Fibroblast of skin of right quadriceps (primary cell): ENCODE data around the gene MIB2.

ENCODE experiments used
- DNase-seq: peaks from one replicate; pipeline ENCODE4 v3.0.0-alpha.2; 2013

MIB2 gene

DNA sequence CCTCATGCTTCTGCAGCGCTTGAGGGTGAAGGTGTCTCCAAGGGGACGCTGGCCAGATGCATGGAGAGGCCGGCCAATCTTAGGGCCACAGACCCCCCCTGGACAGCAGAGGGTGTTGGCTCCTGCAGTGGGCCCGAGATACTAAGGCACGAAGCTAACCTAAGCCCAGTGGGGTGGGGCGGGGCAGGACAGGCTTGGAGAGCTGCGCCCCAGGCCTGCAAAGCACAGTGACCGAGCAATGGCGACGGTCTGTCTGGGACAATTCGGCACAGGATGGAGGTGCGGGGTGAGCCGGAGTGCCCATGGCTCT is 16.6 kb upstream of the MIB2 start:
- no peak for DNase-seq

DNA sequence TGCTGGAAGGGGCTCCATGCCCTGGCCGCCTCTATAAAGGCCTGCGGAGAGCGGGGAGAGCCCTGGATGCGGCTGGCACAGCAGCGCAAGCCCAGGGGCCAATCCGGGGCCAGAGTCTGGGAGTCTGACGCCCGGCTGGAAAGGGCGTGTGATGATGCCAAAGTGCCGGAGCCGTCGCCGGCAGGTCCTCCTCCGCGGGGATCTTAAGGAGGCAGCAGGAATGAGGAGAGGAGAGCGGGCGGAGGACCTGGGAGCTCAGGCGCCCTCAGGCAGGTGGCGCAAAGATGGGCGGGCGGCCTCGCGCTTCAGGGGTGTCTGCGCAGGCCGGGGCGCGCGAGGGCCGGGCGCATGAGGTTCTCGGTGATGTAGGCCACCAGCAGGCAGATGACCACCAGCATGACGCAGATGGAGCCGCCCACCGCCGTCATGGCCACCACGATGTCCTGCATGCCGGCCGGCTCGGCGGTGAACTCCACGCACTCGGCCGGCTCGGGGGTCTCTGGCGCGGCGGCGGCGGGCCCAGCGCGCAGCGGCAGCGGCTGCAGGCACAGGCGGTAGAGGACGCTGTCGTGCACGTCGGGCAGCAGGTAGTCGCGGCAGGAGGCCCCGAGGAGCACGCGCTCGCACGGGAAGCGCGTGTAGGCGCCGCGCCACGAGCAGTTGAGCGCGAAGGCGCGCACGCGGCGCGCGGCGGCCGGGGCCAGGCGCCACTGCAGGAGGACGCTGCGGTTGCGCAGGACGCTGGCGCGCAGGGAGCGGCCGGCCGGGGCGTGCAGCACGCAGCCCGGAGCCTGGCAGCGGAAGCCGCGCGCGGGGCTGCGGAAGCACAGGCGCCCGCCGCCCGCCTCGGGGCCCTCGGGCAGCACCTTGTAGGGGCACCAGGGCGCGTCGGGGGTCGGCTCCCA is 16.0 kb upstream of the MIB2 start:
- peak; percentile 26 for DNase-seq

DNA sequence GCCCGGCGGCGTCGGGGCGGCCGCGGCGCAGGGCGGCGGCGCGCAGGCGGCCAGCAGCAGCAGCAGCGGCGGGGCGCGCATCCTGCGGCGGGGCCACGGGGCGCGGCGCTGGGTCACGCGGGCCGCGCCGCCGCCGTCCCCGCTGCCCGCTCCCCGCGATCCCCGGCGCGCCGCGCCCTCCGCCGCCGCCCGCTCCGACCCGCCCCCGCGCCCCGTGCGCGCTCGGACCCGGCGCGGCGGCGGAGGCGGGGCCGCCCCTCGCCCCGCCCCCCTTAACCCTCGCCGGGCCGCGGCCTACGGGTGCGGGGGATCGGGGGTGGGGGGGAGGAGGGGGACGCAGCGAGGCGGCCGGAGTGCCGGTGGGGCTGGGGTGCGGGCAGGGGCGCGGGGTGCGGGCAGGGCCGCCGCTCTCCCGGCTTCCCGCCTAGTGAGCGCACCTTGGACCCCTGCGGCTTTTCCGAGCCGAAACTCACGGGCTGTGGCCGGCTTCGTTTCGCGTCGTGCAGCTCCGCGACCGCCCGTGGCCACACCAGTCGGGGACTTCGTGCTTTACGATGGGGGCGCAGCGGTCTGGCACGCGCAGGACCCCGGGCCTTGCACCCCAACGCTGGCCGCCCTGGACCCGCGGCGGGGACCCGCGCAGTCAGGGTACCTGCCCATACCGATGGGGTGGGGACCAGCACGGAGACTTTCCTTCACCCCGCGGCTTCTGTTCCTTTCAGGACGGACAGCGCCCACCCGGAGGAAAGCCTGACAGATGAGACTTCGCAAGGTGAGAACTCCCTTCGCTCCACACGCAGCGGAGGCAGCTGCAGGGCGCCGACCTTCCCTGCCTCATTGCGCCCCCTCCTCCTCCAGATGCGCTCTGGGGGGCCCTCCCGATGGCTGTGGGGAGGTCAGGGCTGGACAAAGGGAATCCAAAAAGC is 15.1 kb upstream of the MIB2 start, which contains the start of gene FNDC10:
Gene FNDC10 (minus strand): TSS at position 201 of the 926 bp plus-strand sequence. CDS start 120 bp downstream, at position 81.
- no peak for DNase-seq

DNA sequence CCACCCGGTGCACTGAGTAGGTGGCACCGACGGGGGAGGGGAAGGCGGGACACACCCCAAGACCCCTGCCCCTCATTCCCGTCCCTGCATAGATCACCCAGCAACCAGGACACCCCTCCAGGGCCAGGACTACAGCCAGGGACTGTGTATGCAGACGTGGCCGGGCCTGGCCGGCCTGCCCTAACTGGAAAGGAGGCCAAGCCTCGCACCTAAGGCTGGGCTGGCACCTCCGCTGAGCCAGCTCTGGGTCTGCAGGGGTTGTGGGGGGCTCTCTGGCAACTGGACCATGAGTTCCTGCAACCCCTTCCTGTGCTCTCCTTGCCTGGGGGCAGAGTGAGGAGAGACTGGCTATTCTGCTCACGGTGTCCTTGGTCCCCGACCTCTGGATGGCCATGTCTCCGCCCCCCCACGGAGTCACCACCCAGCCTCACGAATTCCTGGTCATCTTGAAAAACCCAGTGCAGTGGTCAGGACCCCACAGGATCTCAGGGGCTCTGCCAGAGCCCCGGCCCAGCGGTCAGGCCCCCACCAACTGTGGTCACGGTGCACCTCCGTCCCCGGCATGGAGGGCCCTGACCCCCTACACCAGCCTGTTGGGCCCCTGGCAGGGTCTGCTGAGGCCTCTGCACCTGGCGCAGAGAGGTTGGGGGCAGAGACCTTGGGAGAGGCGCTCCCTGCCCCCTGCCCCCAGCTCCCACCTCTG is 14.3 kb upstream of the MIB2 start:
- no peak for DNase-seq

DNA sequence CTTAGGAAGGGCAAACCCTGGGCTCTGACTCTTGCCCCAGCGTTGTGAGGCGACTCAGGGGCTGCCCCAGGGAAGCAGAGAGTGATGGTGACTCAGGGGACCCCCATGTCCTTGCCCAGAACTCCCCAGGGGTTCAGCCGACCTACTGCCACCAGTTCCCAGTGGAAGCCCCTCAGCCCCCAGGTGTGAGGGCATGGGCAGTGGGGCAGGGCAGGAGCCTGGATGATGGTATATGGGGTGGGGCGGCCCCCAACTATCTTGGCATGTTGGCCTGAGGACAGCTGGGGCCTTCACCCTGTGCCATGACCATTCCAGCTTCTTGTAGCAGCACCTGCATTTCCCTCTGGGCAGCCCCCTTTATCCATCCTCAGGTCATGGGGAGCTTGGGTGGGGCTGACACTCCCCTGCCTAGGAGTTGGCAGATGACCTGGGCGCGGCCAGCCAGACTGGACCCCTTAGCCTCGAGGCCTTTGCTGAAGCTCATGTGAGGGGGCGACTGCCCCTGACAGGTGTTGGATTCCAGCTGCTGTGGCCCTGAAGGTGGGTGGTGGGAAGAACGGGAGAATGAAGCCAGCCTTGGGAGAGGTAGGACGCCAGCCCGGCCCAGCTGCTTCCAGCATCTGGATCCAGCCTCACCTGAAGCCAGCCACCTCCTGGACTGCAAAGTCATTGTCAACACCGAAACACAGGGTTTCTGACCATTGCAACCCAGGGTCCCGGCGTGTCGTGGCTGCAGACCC is 13.6 kb upstream of the MIB2 start:
- DNase-seq: no peak

DNA sequence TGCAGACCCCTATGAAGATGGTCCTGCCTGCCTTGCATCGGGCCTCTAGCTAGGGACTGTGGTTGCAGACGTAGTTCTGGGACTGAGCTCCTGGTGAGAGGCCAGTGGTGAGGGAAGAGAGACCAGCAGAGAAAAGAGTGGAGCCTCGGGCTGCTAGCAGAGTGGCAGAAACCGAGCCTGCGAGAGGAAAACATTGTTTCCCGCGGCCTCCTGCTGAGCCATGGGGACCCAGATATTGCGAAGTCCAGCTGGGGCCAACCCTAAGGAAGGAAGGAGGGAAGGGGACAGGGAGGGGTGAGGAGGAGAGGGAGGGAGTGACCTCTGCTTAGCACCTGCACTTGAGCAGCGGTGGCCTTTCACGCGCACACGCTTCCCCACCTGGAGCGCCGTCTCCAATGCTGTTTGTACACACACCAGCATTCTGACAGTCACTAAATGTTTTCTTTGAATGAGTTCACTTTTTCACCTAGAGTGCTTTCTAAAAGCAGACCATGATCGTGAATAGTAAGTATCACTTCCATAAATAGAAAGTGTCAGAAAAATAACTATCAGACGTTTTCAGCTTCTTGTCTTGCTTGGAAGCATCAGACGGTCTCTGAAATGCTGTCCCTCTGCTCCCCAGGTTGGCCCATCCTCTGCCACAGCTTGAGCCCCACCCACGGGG is 12.9 kb upstream of the MIB2 start:
- no peak for DNase-seq

DNA sequence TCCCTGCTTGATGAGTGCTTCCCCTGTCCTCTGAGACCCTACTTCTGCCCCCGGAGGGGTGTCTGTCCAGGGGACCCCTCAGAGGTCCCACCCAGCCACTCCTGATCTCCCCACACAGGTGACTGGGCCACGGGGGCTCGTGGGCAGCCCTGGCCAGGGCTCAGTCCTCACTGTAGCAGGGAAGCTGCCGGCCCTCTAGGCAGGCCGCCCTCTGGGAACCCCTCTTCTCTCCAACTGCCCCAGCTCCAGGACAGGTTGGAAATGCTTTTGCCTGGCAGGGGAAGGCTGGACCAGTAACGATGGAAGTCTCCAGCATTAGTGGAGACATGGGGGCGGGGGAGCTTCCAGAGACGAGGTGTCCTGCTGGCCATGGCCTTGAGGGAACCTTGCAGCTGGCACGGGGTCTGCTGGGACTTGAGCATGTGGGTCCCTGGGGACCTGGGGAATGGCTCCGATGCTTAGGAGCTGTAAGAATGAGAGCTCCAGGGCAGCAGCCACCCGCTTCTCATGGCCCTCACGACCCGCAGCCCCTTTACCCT is 12.3 kb upstream of the MIB2 start:
- DNase-seq: no peak

DNA sequence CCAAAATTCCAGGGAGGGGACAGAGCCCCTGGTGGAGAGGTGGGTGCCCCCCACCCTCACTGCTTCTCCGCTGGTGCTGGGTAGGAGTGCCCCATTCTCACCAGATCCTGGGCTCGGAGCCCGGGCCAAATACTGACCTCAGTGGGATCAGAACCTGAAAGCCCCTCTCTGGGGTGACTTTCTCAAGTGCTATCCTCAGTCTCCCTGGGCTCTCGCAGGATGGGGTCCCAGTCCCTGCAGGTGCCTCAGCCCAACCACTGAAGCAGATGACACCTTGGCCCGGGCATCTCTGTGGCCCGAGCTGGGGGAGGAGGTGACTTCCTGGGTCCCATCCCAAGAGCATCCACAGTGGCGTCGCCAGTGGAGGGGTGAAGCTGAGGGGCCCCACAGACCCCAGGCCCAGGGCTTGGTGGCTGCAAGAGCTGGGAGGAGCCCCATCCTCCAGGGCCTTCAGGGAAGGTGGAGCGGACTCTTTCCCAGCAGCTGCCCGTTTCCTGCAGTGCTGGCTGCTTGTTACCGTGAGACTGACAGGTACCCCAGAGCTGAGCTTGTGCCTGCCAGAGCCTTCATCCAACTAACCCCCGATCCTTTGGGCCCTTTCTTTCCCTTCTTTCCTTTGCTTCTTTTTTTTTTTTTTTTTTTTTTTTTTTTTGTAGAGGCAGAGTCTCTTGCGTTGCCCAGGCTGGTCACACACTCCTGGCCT is 11.5 kb upstream of the MIB2 start:
- DNase-seq: no peak

DNA sequence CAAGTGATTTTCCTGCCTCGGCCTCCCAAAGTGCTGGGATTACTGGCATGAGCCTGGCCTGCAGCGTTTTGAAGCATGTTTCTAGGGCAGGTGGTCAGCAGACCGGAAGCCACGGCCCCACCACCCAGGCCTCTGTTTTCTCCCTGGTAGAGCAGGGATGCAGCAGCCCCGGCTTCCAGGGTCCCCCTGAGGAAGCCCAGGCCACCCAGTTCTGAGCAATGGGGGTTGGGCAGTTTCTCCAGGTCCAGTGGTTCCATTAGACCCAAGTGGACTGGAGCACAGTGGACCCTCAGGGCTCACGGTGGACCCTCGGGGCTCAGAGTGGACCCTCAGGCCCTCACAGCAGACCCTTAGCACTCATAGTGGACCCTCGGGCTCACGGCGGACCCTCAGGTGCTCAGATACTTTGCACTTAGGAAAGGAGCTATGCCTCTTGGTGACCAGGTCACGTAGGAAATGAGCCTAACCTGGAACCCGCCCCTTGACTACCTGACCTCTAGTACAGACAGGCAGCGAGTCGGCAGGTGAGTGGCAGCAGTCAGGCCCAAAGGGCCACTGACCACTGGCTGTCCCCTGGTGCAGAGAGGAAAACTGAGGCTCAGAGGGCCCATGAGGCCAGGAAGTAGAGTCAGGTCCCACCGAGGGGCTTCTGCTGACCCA is 10.8 kb upstream of the MIB2 start:
- DNase-seq: no peak

DNA sequence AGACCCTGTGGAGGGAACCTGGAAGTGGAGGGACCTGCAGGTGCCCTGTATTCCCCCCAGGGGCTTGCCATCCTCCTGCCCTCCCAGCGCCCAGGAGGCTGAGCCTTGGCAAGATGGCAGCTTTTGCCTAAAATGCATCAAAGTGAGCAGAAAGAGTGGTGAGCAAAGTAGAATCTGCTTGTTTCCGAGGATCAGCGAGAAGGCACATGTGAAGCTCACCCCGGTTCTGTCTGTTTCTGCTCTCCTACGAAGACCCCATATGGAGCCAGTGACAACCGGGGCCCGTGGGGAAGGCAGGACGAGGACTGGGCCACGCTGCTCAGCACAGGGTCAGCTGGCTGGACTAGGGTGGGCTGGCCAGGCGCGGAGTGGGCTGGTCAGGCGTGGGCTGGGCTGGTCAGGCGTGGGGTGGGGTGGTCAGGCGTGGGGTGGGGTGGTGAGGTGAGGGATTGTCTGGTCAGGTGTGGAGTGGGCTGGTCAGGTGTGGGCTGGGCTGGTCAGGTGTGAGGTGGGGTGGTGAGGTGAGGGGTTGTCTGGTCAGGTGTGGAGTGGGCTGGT is 10.2 kb upstream of the MIB2 start:
- DNase-seq: no peak

DNA sequence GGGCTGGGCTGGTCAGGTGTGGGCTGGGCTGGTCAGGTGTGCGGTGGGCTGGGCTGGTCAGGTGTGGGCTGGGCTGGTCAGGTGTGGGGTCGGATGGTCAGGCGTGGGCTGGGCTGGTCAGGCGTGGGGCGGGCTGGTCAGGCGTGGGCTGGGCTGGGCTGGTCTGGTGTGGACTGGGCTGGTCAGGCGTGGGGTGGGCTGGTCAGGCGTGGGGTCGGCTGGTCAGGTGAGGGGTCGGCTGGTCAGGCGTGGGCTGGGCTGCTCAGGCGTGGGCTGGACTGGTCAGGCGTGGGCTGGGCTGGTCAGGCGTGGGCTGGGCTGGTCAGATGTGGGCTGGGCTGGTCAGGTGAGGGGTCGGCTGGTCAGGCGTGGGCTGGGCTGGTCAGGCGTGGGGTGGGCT is 9.6 kb upstream of the MIB2 start:
- DNase-seq: no peak

DNA sequence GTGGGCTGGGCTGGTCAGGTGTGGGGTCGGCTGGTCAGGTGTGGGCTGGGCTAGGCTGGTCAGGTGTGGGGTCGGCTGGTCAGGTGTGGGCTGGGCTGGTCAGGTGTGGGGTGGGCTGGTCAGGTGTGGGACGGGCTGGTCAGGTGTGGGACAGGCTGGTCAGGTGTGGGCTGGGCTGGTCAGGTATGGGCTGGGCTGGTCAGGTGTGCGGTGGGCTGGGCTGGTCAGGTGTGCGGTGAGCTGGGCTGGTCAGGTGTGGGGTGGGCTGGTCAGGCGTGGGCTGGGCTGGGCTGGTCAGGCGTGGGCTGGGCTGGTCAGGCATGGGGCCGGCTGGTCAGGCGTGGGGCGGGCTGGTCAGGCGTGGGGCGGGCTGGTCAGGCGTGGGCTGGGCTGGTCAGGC is 9.1 kb upstream of the MIB2 start:
- no peak for DNase-seq

DNA sequence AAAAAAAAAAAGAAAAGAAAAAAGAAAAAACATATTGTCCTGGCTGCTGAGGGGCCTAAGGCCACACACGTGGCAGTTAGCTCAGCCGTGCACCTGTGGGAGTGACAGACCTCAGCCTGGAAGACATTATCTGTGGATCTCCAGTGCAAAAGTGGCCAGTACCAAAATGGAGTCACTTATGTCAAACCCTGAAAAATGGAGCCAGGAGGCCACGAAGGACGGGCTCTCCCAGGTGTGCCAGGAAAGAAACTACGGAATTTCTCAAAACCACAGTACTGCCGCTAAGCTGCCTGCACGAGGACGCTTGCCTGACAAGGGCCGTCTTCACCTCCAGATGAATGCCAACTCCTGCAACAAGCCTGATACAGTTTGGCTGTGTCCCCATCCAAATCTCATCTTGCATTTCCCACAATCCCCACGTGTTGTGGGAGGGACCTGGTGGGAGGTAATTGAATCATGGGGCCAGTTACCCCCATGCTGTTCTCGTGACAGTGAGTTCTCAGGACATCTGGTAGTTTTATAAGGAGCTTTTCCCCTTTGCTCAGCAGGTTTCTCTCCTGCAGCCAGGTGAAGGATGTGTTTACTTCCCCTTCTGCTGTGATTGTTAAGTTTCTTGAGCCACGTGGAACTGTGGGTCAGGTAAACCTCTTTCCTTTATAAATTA is 5.3 kb upstream of the MIB2 start:
- DNase-seq: no peak

DNA sequence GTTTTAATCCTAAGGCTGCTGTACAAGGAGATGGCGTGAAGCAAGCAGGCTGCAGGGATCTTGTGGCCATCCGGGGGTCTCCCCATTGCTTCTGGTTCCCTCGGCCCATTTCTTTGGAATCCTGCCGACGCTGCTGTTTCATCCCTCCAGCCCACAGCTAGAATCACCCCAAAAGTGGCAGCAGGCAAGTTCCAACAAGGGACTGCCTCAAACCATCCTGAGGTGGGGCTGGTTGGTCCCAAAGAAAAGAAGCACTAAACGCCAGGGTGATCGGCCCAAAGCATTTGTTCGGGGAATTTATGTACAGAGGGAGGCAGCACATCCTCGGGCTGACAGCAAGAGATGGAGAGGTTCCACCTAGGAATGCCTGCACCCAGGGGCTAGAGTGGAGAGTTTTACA is 4.5 kb upstream of the MIB2 start:
- DNase-seq: no peak

DNA sequence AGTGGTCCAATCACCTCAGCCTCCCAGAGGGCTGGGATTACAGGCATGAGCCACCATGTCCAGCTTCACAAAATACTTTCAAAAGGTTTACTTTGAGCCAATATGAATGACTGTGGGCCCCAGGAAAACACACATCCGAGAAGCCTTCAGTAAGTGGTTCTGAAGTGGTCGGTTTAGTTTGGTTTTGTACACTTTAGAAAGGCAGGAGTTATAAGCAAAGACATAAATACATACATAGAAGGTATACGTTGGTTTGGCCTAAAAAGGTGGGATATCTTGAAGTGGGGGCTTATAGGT is 3.2 kb upstream of the MIB2 start:
- DNase-seq: no peak

DNA sequence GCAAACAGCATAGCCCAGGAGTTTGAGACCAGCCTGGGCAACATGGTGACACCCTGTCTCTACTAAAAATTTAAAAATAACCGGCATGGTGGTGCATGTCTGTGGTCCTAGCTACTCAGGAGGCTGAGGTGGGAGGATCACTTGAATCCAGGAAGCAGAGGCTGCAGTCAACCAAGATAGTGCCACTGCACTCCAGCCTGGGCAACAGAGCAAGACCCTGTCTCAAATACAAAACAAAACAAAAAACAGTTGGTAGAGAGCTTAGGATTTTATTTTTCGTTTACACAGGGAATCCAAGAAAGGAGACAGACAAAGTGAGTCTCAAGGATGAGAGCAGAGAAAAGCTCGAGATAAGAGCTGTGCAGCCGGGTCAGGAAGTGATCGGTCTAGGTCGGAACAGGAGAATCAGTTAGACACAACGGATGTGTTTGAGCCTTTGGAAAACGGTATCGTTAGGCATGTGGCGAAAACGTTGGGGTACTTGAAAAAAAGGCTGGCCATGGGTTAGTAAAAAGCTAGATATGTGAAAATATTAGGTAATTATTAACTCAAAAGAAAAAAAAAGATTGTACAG is 1.7 kb upstream of the MIB2 start:
- DNase-seq: no peak

DNA sequence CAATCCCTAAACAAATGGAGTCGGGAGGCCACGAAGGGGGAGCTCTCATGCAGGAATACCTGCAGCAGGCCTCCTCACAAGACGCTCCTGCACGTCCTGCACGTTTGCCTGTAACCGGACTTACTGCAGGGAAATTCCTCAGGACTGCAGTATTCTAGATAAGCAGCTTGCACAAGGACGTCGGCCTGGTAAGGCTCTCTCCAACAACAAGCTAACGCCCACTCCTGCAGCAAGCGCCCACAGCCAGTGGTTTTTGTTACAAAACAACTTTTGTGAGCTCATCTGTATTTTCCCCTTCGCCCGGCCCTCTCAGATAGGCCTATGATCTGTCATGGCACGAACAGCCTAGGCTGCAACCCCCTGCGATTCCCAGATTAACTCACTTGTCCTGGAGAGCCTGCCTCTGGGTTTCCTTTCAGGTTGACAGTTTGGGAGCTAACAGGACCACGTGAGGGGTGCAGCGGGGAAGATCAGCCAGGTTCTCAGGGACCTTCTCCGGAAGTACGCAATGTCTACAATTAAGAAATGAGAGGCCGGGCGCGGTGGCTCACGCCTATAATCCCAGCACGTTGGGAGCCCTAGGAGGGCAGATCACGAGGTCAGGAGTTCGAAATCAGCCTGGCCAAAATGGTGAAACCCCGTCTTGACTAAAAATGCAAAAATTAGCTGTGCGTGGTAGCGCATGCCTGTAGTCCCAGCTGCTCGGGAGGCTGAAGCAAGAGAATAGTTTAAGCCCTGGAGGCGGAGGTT is 921 bp upstream of the MIB2 start:
- peak; percentile 46 for DNase-seq

DNA sequence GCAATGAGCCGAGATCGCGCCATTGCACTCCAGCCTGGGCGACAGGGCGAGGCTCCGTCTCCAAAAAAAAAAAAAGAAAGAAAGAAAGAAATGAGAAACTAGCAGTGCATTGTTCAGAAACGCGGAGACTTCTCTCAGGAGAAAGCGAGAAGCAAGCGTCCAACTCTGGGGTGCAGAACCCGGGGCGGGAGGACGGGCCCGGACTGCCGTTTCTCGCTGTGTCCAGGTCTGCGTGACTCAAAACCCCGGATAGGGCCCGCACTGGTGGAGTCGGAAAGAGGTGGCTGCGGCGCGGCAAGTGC is 395 bp upstream of the MIB2 start:
- no peak for DNase-seq
